Ovary (tissue), 9 donors: ENCODE results near the gene APOOL. TPM values are rescaled to one million over a fixed set of nuclear protein-coding genes. Genes with fewer than 3 reads are reported as not detected.

ENCODE experiments used
- DNase-seq, 5 donors: peaks; one replicate each; pipeline ENCODE4 v3.0.0-alpha.2; 2019 to 2020
- H3K27ac ChIP-seq, 2 donors: fragments of 200-600 bp; one replicate each; pipeline versions ENCODE4 v1.5.1 to v1.8.0; 2019 to 2022
- H3K27me3 ChIP-seq: fragments of 200-600 bp; one replicate; pipeline ENCODE4 v1.8.0; 2022
- H3K36me3 ChIP-seq: fragments of 200-600 bp; sonication (generic); one replicate; pipeline ENCODE4 v1.5.1; 2019
- H3K4me1 ChIP-seq: one replicate; pipeline ENCODE4 v1.8.1; 2013; ENCODE audit warnings: mild to moderate bottlenecking, moderate library complexity; ENCODE audit not compliant: insufficient read depth
- H3K4me3 ChIP-seq: fragments of 200-600 bp; sonication (generic); one replicate; pipeline ENCODE4 v1.5.1; 2017
- H3K9me3 ChIP-seq, 2 donors: fragments of 200-600 bp in 1 of 2; sonication (generic) in 1 of 2; one replicate each; pipeline versions ENCODE4 v1.5.1 to v1.8.1; 2013 to 2019; ENCODE audit warnings: mild to moderate bottlenecking in 1 of 2, moderate library complexity in 1 of 2
- CTCF ChIP-seq, 3 donors: fragments of 450-650 bp in 2 of 3; fragments of 200-600 bp in 1 of 3; IDR thresholded peaks; one replicate each; pipeline versions ENCODE4 v1.5.1 to v1.8.0; 2016 to 2022; ENCODE audit warnings: antibody characterized with exemption in 3 of 3, mild to moderate bottlenecking in 1 of 3
- EP300 ChIP-seq: sonication (generic); formaldehyde crosslinking; IDR thresholded peaks from one replicate; pipeline ENCODE4 v1.6.1; 2017; ENCODE audit warnings: antibody characterized with exemption
- POLR2A ChIP-seq: fragments of 450-650 bp; IDR thresholded peaks from one replicate; pipeline ENCODE4 v1.6.1; 2017; ENCODE audit warnings: antibody characterized with exemption, mild to moderate bottlenecking, moderate library complexity
- WGBS, 3 donors: extraction: QIAGEN DNeasy Blood & Tissue Kit in 1 of 3; methylation state at CpG; one replicate each; pipeline versions ENCODE4 v1.1.5 to v1.1.7; 2013 to 2017; 5-methylcytosine and 5-hydroxymethylcytosine counted together
- intact Hi-C, 4 donors: fragments of 100-400 bp; cut with DNase I; formaldehyde crosslinking; loops; one replicate each; pipeline versions ENCODE4 v1.11.0 to v1.15.1; 2022 to 2023
- polyA plus RNA-seq, 2 donors: library from polyadenylated mRNA; stranded (reverse); fragments of 200-250 nt in 1 of 2; fragments of 350-450 nt in 1 of 2; fragmentation: Illumina TruSeq in 1 of 2; extraction: RNeasy Lipid Tissue Mini Kit (QIAGEN cat#74804) in 1 of 2; gene quantifications; one replicate each; pipeline ENCODE4 v1.2.3, GENCODE V29; 2013 to 2014
- total RNA-seq, 7 donors: library from RNA; depleted of rRNA in 2 of 7; stranded (reverse); fragments of >200 nt in 2 of 7; fragmentation: NEBNext Ultra II Directional in 3 of 7; extraction: Animal tissue kit (Norgen Biotek cat#: 25700) in 3 of 7; gene quantifications; one replicate each; pipeline versions ENCODE4 v1.1.0 to v1.2.4, GENCODE V29; 2016 to 2023
- donor health status: DM: no; HTN: no; CAD: no; lungs with moderate emphysema.
- donor health status: DM: no; HTN: no; CAD: no.
- donor health status: Bipolar disorder and iron deficiency.
- donor health status: DM: yes; HTN: yes; CAD: no.
- donor health status: DM: no; HTN: no; CAD: no.
- donor health status: DM: yes; HTN: yes; CAD: no.

The APOOL gene
- total and polyA plus RNA-seq, 9 donors: 3.9 to 18.5 (median 11.8) TPM

- 7 to 12% (median 7%) methylated on average over 1 of the region's 1 CpG for WGBS, 3 donors
- no peak for DNase-seq
- Histone ChIP-seq H3K4me3 (no peak overlapping the region), H3K9me3 (no peaks in the 10 kb centered on the region), H3K4me1 (no peaks in the 10 kb centered on the region), H3K27ac (no peak overlapping the region), H3K27me3 (no peaks in the 10 kb centered on the region), H3K36me3 (no peaks in the 10 kb centered on the region)
- no peak for TF ChIP-seq EP300
- no peak for TF ChIP-seq POLR2A
- TF ChIP-seq CTCF (IDR thresholded peaks at IDR 0.05): no peak
- intact Hi-C loops: no loop called here
These were observed 111.6 kb downstream of the APOOL start for GRCh38 chrX:85115252-85115651.

GRCh38 chrX:85136409-85136808, 132.7 kb downstream of the APOOL start:
- no peaks in the 10 kb centered on the region for H3K9me3 ChIP-seq

GRCh38 chrX:85139422-85139821, 135.7 kb downstream of the APOOL start:
- WGBS, 3 donors: 55 to 71% (median 66%) methylated on average over 1 of the region's 1 CpG
- H3K27ac ChIP-seq: no peak overlapping the region
- H3K36me3 ChIP-seq: no peaks in the 10 kb centered on the region
- H3K4me3 ChIP-seq: no peak overlapping the region
- no peak for DNase-seq
- intact Hi-C loops: no loop called here
- H3K4me1 ChIP-seq: no peaks in the 10 kb centered on the region
- TF ChIP-seq POLR2A (no peak), CTCF (IDR thresholded peaks at IDR 0.05) (no peak)
- H3K9me3 ChIP-seq: no peaks in the 10 kb centered on the region
- no peaks in the 10 kb centered on the region for H3K27me3 ChIP-seq

More at GRCh38 chrX:85136409-85136808, 132.7 kb downstream of the APOOL start:
- H3K4me3 ChIP-seq: no peak overlapping the region
- no peaks in the 10 kb centered on the region for H3K4me1 ChIP-seq
- no peak overlapping the region for H3K27ac ChIP-seq
- no peak for TF ChIP-seq EP300
- TF ChIP-seq CTCF (IDR thresholded peaks at IDR 0.05): no peak
- no peak for TF ChIP-seq POLR2A
- no peaks in the 10 kb centered on the region for H3K36me3 ChIP-seq
- intact Hi-C loops: no loop called here
- no peaks in the 10 kb centered on the region for H3K27me3 ChIP-seq
- no peak for DNase-seq

- no peaks in the 10 kb centered on the region for H3K9me3 ChIP-seq
- H3K36me3 ChIP-seq: no peaks in the 10 kb centered on the region
- H3K4me3 ChIP-seq: no peak overlapping the region
- no peaks in the 10 kb centered on the region for H3K4me1 ChIP-seq
- intact Hi-C loops: no loop called here
- DNase-seq: no peak
- no peak overlapping the region for H3K27ac ChIP-seq
- no peak for TF ChIP-seq CTCF (IDR thresholded peaks at IDR 0.05)
- no peak for TF ChIP-seq EP300
- TF ChIP-seq POLR2A: no peak
- 54 to 66% (median 63%) methylated on average over 1 of the region's 1 CpG for WGBS, 3 donors
- no peaks in the 10 kb centered on the region for H3K27me3 ChIP-seq
These were observed 137.3 kb downstream of the APOOL start for GRCh38 chrX:85140964-85141363.

Other genes starting within 250 kb of the APOOL start
- gene SATL1, start 239.9 kb downstream of the APOOL start, total RNA-seq: under 1 TPM in 1 of 7 donors, not detected in 6; 0.10 TPM
- gene SATL1, start 239.9 kb downstream of the APOOL start, polyA plus RNA-seq: under 1 TPM in 1 of 2 donors, not detected in 1; 0.02 TPM
- 1 to 10 TPM; 5.3 to 8.8 (median 6.2) TPM for gene ZNF711, start 240.1 kb downstream of the APOOL start, total RNA-seq
- gene ZNF711, start 240.1 kb downstream of the APOOL start, polyA plus RNA-seq: 1 to 10 TPM; 6.1 to 7.8 TPM